HepG2 (cell line): ENCODE measurements around the gene PIGL. TPM values are rescaled to one million over a fixed set of nuclear protein-coding genes. Genes with fewer than 3 reads are reported as not detected.

Experiments used
- ATAC-seq: fragments of 200-7000 bp; cut with Tn5 transposase; 3 replicates; pipeline ENCODE4 v1.9.1; 2020; ENCODE audit warnings: mild to moderate bottlenecking, moderate library complexity
- BruUV-seq: library from RNA; stranded (reverse); fragments of 400-500 nt; replicated peaks from 2 replicates; lab custom pipeline; 2021; lab: Mats Ljungman, UMichigan
- CTCF ChIA-PET: fragments of 300-600 bp; formaldehyde crosslinking; extraction: SDS; loops from one replicate; lab custom pipeline; 2021; ENCODE audit warnings: low total read pairs, inconsistent platforms, low intra/inter-chr PET ratio; lab: Yijun Ruan, JAX
- POLR2A ChIA-PET: fragments of 350-600 bp; sonication (Branson Sonifier 250); formaldehyde crosslinking; loops from one replicate; lab custom pipeline; 2020; ENCODE audit warnings: antibody characterized with exemption, inconsistent platforms; lab: Yijun Ruan, JAX
- DNase-seq: peaks from one replicate; pipeline ENCODE4 v3.0.0-alpha.2; 2015; ENCODE audit warnings: low spot score
- FAIRE-seq: peaks from 3 replicates; lab custom pipeline; 2011; peaks lifted over from hg19 to GRCh38; lab: Jason Lieb, UNC
- H2AFZ ChIP-seq: one replicate; pipeline ENCODE4 v1.6.1; 2011; ENCODE audit warnings: low read length, inconsistent platforms
- H3K27ac ChIP-seq: fragments of 300-600 bp; 3 replicates; pipeline ENCODE4 v1.8.0; 2011; ENCODE audit warnings: mixed run types, mild to moderate bottlenecking, mixed read lengths, low read length, inconsistent platforms; ENCODE audit not compliant: insufficient read depth; ENCODE audit errors: extremely low read length
- H3K27me3 ChIP-seq, 2 experiments: fragments of 200-600 bp in 1 of 2; 2 replicates in 1 of 2; 3 replicates in 1 of 2; pipeline versions ENCODE4 v1.6.0 to v1.8.0; 2011; ENCODE audit warnings: low read length in 2 of 2, mild to moderate bottlenecking in 2 of 2, moderate library complexity in 2 of 2, inconsistent platforms in 1 of 2; ENCODE audit not compliant: insufficient read depth in 2 of 2, control insufficient read depth in 1 of 2
- H3K36me3 ChIP-seq, 2 experiments: fragments of 200-600 bp in 1 of 2; replicated peaks in 1 of 2; 2 replicates in 1 of 2; 3 replicates in 1 of 2; pipeline versions ENCODE4 v1.5.1 to v1.8.0; 2011; ENCODE audit warnings: low read length in 2 of 2, inconsistent platforms in 1 of 2; ENCODE audit not compliant: insufficient read depth in 2 of 2, control insufficient read depth in 1 of 2
- H3K4me1 ChIP-seq: 2 replicates; pipeline ENCODE4 v1.5.1; 2012; ENCODE audit warnings: low read length, inconsistent platforms; ENCODE audit not compliant: insufficient read depth
- H3K4me2 ChIP-seq: 2 replicates; pipeline ENCODE4 v1.6.0; 2011; ENCODE audit warnings: low read depth, low read length, inconsistent platforms
- H3K4me3 ChIP-seq, 3 experiments: fragments of 200-600 bp in 1 of 3; sonication (generic), shearing (Covaris generic) in 1 of 3; replicated peaks in 1 of 3; 2 replicates each; pipeline ENCODE4 v1.5.1; 2011 to 2016; ENCODE audit warnings: low read length in 3 of 3, inconsistent platforms in 2 of 3, low read depth in 2 of 3, mild to moderate bottlenecking in 2 of 3, control low read depth in 1 of 3, mixed read lengths in 1 of 3; ENCODE audit not compliant: insufficient read depth in 1 of 3
- H3K79me2 ChIP-seq: one replicate; pipeline ENCODE4 v1.6.1; 2011; ENCODE audit warnings: low read length, inconsistent platforms; ENCODE audit not compliant: insufficient read depth
- H3K9ac ChIP-seq: 2 replicates; pipeline ENCODE4 v1.6.0; 2011; ENCODE audit warnings: mild to moderate bottlenecking, low read depth, low read length, inconsistent platforms; ENCODE audit not compliant: insufficient read depth
- H3K9me3 ChIP-seq: 2 replicates; pipeline ENCODE4 v1.5.1; 2012; ENCODE audit warnings: mild to moderate bottlenecking, low read length
- H4K20me1 ChIP-seq: 2 replicates; pipeline ENCODE4 v1.6.0; 2011; ENCODE audit warnings: inconsistent platforms, mild to moderate bottlenecking, low read length, moderate library complexity; ENCODE audit not compliant: insufficient read depth
- IKZF5 ChIP-seq: IDR thresholded peaks from 2 replicates; pipeline ENCODE4 v1.6.1; 2018; ENCODE audit warnings: missing genetic modification reagents, mild to moderate bottlenecking, missing compliant biosample characterization
- MLXIP ChIP-seq: sonication (generic); formaldehyde crosslinking; IDR thresholded peaks from 2 replicates; pipeline ENCODE4 v1.9.0; 2021; ENCODE audit warnings: missing genetic modification reagents, borderline replicate concordance
- PRDM4 ChIP-seq: sonication (generic); formaldehyde crosslinking; IDR thresholded peaks from 2 replicates; pipeline ENCODE4 v1.9.0; 2021; ENCODE audit warnings: missing genetic modification reagents, borderline replicate concordance
- REXO4 ChIP-seq: sonication (generic); formaldehyde crosslinking; IDR thresholded peaks from 2 replicates; pipeline ENCODE4 v1.8.0; 2022; ENCODE audit warnings: missing genetic modification reagents, mild to moderate bottlenecking, borderline replicate concordance
- U2AF1 ChIP-seq: fragments of 200-400 bp; formaldehyde crosslinking; optimal IDR thresholded peaks from 2 replicates; pipeline ENCODE3; 2017; ENCODE audit warnings: mild to moderate bottlenecking, low read depth, low read length
- ZNF253 ChIP-seq: sonication (generic); formaldehyde crosslinking; IDR thresholded peaks from 2 replicates; pipeline ENCODE4 v1.8.0; 2022; ENCODE audit warnings: mild to moderate bottlenecking, missing genetic modification reagents, borderline replicate concordance
- ZNF589 ChIP-seq: sonication (generic); formaldehyde crosslinking; conservative IDR thresholded peaks from 2 replicates; pipeline ENCODE4 v1.8.0; 2022; ENCODE audit warnings: mild to moderate bottlenecking, moderate library complexity, missing genetic modification reagents
- ZNF773 ChIP-seq: sonication (generic); formaldehyde crosslinking; IDR thresholded peaks from 2 replicates; pipeline ENCODE4 v1.4.0; 2020; ENCODE audit warnings: missing genetic modification reagents, borderline replicate concordance
- ZNF781 ChIP-seq: sonication (generic); formaldehyde crosslinking; IDR thresholded peaks from 2 replicates; pipeline ENCODE4 v1.5.1; 2020; ENCODE audit warnings: borderline replicate concordance, mild to moderate bottlenecking, missing genetic modification reagents; ENCODE audit errors: not compliant biosample characterization
- ZNF790 ChIP-seq: sonication (generic); formaldehyde crosslinking; IDR thresholded peaks from 2 replicates; pipeline ENCODE4 v1.8.0; 2022; ENCODE audit warnings: missing genetic modification reagents, mild to moderate bottlenecking, borderline replicate concordance
- ZSCAN5A ChIP-seq: sonication (generic); formaldehyde crosslinking; IDR thresholded peaks from 2 replicates; pipeline ENCODE4 v1.8.0; 2022; ENCODE audit warnings: mild to moderate bottlenecking, missing genetic modification reagents, borderline replicate concordance
- WGBS: methylation state at CpG from one replicate; pipeline ENCODE4 v1.1.6; 2017; ENCODE audit warnings: low lambda C conversion rate; 5-methylcytosine and 5-hydroxymethylcytosine counted together
- in situ Hi-C: cut with HindIII; loops from 2 replicates; pipeline ENCODE4 v1.10.0; 2017; ENCODE audit warnings: low pct_unique_long_range_greater_than_20kb; ENCODE audit not compliant: extremely low pct_ligation_motif_present
- intact Hi-C: fragments of 100-400 bp; cut with micrococcal nuclease; formaldehyde crosslinking; loops from one replicate; pipeline ENCODE4 v1.10.0; 2022; ENCODE audit not compliant: unreplicated experiment
- polyA plus RNA-seq, 8 experiments: library from polyadenylated mRNA; depleted of rRNA in 3 of 8; stranded (reverse) in 7 of 8; unstranded in 1 of 8; fragments of >200 nt; fragmentation: Illumina TruSeq in 4 of 8; extraction: Trizol in 4 of 8; gene quantifications; 2 replicates each; pipeline versions ENCODE4 v1.2.1 to v1.2.3, GENCODE V29; 2011 to 2016; ENCODE audit warnings: low read depth in 4 of 8, missing spikeins in 1 of 8, mixed read lengths in 1 of 8; ENCODE audit not compliant: insufficient read depth in 1 of 8
- total RNA-seq, 5 experiments: library from RNA; depleted of rRNA; stranded (reverse); fragments of >200 nt; fragmentation: Illumina TruSeq; extraction: Trizol; gene quantifications; 2 replicates each; pipeline ENCODE4 v1.2.3, GENCODE V29; 2016; ENCODE audit warnings: low read depth in 1 of 5

The PIGL gene
- total and polyA plus RNA-seq, 2 of the 13 experiments (the other 11 are each of a cell fraction or from before 2014, with no cell fraction given), result 28.5 to 63.8 TPM

GRCh38 chr17:16215002-16215272, 2.1 kb upstream of the PIGL start:
- Histone ChIP-seq H3K4me3 (peak overlapping the region; percentile 84 to 91 (median 88)), H3K4me2 (peak overlapping the region; percentile 82), H3K79me2 (peaks cover 87% of the 10 kb centered on the region), H2AFZ (no peak overlapping the region), H4K20me1 (peaks cover 23% of the 10 kb centered on the region; the same call in 1 of the 2 replicates), H3K27ac (peak overlapping the region; percentile 99), H3K9me3 (no peaks in the 10 kb centered on the region), H3K27me3 (no peaks in the 10 kb centered on the region; a peak in 1 of 5 replicates), H3K9ac (peak overlapping the region; percentile 92), H3K36me3 (no peaks in the 10 kb centered on the region), H3K4me1 (peaks cover 43% of the 10 kb centered on the region)
- peak; percentile 63 for TF ChIP-seq U2AF1
- 0 out of 2 replicates have a peak, but pooled peaks have one; percentile 9 for TF ChIP-seq ZNF773 (CRISPR knock-in tag)
- TF ChIP-seq IKZF5 (CRISPR knock-in tag), result 0 out of 2 replicates have a peak, but pooled peaks have one; percentile 7
- no peak for TF ChIP-seq ZNF253 (CRISPR knock-in tag)
- TF ChIP-seq REXO4, result peak; percentile 24; the same call in 1 of the 2 replicates
- peak; percentile 2 for TF ChIP-seq ZNF781 (CRISPR knock-in tag)
- TF ChIP-seq ZNF790 (CRISPR knock-in tag), result peak; percentile 44; the same call in 1 of the 2 replicates
- no peak for TF ChIP-seq PRDM4 (CRISPR knock-in tag)
- TF ChIP-seq ZSCAN5A, result no peak
- 0 out of 2 replicates have a peak, but pooled peaks have one; percentile 37 for TF ChIP-seq MLXIP (CRISPR knock-in tag)
- 0 out of 2 replicates have a peak, but pooled peaks have one; percentile 15 for TF ChIP-seq ZNF589 (CRISPR knock-in tag)
- no TSS peak for BruUV-seq
- intact Hi-C loops (loop anchor here (1.0 to 5.0 kb wide), 2 partner anchors 71 to 137 kb away; partner anchors contain the start of gene CENPV), in situ Hi-C loops (no loop called here)
- POLR2A ChIA-PET, result interaction anchor here (0.7 to 6.3 kb wide), 18 partner anchors 9 to 223 kb away, joined by 3 to 77 read pairs (median 6); partner anchors contain the start of genes CENPV and UBB
- CTCF ChIA-PET, result no interaction called here
- DNase-seq (peak; percentile 31), FAIRE-seq (no peak), ATAC-seq (peak; percentile 72)
- WGBS, result 3% methylated on average over 20 of the region's 27 CpGs
